Measurements from ENCODE around the gene IQGAP2.

Gene IQGAP2

DNA sequence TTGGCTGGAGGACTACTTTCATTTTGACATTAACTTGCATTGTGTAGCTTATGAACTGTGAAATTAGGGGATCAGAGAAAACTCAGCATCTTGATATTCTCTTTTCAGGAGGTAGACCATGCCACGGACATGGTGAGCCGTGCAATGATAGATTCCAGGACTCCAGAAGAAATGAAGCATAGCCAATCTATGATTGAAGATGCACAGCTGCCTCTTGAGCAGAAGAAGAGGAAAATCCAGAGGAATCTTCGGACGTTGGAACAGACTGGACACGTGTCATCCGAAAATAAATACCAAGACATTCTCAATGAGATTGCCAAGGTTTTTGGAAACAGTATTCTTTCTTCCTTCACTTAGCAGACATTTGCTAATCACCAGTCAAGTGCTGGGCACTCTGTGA, 292.3 kb downstream of the IQGAP2 start:
- no peak for DNase-seq

DNA sequence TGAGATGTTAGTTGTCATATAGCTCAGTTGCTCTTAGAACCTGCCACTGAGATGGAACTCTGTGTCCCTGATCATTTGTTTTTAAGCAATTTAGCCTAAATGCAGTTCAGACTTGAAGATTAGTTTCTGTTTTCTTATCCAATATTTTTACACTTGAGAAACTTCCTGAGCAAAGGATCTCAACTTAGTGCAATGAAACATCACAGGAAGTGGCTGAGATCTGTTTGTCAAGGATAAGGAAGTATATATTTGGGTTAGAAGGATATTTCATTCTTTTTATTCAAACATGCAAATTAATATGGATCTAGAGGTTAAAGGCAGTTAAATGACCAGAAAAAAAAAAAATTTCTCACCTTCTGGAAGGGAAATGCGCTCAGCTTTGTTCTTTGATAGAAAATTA, 293.2 kb downstream of the IQGAP2 start:
- DNase-seq: no peak

DNA sequence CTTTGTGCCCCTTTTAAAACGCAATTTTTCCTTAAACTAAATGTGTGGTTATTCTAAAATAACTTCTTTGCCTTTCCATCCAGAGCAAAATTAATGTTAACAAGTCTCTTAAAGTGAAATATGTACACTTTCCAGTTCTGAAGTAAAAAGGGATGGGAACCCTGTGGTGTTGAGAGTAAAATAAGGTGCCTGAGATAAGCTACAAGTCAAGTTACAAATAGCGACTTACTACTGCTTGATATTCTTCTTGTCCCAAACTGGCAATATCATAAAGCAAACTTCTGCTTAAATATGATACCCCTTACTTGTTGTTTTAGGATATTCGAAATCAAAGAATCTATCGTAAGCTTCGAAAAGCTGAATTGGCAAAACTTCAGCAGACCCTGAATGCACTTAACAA, 294.6 kb downstream of the IQGAP2 start:
- no peak for DNase-seq

DNA sequence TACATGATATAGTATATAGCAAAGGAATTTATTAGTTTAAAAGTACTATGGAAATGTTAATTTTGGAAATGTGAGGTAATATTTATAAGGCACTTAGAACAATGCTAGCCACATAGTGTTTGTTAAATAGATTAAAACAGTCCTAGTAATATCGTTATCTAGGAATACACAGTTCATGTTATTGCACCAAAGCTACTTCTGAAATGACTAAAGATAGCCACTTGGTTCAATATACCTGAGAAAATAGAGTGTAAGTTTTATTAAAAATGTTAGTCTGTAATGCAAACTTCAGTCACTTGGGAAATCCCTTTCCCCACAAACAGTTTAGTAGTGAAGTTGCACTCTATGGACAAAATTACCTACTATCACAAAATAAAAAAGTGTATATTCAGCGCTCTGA, 297.5 kb downstream of the IQGAP2 start:
- peak; percentile 37 for DNase-seq

DNA sequence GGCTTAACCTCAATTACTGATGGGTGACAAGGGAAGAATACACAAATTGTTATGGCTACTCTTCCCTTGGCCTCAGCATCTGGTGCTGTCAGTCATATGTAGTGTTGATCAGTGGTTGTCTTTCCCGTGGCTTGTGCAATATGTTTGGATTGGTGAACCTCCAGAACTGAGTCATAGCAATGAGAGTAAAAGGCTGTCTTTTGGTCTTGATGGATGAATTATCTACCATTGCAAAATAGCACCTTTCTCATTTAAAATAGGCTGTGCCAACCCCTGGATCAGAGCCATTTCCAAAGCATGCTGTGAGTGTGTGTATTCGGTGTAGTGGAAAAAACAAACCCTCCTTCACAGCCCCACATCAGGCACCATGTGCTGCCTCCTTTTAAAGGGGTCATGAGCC, 298.2 kb downstream of the IQGAP2 start:
- DNase-seq: no peak

DNA sequence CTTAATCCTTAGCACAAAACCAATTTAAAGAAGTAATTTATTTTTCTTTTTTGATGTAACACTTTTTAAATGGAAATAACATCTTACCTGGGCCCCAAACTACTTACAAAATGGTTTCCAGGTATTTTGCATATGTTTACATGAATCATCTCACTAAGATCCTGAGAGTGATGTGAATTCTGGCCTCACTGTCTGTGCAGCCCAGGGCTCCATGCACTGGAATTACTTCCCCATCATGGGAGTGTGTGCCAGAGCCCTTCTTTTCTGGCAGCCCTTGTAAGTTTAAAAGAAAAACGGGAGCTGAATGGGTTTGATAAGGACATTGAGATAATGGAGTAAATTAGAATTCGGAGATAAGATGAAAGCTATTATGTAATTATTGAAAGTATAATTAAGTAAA, 300.6 kb downstream of the IQGAP2 start:
- DNase-seq: no peak

DNA sequence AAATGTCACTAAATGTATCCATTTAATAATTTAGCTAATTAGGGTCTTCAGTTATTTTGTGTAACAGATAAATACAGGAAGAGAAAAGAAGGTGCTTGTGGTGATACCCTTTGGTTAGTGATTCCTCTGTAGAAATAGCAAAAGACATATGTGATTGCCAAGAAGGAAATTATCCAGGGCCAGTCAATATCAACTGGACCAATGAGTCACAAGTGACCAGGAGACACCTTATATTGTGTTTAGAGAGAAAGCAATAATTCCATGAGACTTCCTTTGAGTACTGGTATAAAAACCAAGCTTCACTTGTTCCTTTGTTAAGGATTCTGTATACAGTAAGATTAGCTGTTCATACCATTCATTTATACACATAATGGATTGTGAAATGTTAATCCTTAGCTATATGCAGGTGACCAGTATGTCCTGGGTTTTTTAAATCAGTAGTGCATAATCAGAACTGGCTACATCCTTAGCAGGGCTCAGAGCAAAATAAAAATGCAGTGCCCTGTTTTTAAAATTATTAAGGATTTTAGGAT, 301.1 kb downstream of the IQGAP2 start:
- DNase-seq: no peak

DNA sequence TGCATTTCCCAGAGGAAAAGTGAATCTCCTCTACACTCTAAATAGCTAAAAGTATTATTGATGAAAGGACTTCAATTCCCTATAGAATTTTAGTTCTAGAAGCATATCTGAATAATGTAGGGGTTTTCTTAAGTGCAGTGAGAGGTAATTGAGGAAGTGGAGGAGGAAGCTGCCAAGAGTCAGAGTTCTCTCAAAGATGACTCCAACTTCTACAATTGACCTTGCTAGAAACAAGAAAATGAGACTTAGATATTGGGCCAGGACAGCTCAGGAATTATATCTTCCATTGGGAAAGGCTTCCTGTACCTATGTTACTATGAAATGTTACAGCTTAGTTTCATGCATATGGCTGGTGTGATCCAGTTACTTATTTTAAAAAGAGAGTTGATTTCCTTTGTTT, 302.5 kb downstream of the IQGAP2 start:
- no peak for DNase-seq

DNA sequence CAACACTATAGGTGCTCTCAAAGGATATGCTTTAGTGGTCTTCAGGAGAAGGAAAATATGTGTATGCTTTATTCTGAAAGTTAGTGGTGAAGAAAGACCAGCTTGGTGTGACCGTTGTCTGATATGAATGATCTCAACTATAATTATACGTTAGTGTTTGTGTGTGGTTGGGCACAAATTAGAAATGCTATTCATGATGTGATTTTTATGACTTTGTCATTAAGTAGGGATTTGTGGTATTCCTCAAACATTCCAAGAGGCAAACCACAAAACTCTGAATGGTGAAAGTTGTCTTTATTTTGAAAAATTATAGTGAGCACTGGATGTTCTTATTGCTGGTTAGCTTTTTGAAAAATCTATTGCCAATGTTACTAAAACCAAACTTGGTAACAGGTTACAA, 306.7 kb downstream of the IQGAP2 start:
- no peak for DNase-seq

DNA sequence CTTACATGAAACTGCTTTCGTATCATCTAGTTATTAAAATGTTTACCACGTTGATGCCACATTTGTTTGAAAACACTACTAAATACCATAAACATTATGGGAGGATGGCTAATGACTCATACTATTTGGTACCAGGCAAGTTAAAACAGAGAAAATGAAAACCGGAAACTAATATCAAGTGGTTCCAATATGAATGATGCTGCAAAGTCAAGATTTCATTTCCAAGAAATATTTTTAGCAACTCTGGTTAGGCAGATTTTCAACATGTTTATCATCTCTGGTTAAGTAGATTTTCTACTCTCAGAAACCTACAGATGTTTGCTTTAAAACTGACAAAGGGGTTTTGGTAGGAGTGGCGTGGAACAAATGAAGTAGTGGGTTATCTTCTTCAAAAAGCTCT, 307.9 kb downstream of the IQGAP2 start:
- peak; percentile 80 for DNase-seq

DNA sequence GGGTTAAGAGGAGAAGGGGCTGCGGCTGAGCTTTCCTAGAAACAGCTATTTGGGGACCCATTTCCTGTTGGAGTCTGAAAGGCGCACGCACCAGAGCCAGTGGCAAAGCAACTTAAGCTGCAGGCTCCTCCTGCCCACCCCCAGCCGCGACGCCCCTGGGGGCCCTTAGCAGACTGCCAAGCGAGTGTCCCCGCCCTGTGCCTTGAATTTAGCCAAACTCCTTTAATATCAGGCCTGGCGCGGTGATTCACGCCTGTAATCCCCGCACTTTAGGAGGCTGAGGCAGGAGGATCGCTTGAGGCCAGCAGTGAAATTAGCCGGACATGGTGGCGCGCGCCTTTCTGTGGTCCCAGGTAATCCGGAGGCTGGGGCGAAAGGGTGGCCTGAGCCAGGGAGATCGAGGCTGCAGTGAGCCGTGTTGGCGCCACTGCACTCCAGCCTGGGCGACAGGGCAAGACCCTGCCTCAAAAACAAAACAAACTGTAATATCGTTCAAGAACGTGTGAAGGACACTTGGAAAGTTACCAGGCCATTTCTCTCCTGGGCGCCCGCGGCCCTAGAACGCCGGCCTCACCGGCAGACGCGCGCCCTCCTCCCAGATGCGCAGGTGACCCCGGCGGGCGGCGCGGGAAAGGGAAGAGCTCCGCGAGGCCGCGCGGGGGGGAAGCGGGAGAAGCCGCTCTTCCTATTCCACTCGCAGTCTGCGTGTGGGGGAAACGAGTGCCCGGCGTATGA, 311.8 kb downstream of the IQGAP2 start:
- peak; percentile 46 for DNase-seq

DNA sequence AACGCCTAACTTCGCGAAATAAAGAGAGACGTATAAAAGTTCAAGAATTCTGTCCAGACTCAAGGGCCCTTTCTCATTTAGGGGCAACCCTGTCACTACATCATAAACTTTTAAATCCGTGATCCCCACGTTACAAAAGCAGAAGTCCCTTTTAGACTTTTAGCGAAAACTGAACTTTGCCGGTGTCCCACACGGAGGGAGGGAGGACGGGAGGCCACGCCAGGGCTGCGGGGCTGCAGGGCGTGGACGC, 312.3 kb downstream of the IQGAP2 start:
- no peak for DNase-seq

DNA sequence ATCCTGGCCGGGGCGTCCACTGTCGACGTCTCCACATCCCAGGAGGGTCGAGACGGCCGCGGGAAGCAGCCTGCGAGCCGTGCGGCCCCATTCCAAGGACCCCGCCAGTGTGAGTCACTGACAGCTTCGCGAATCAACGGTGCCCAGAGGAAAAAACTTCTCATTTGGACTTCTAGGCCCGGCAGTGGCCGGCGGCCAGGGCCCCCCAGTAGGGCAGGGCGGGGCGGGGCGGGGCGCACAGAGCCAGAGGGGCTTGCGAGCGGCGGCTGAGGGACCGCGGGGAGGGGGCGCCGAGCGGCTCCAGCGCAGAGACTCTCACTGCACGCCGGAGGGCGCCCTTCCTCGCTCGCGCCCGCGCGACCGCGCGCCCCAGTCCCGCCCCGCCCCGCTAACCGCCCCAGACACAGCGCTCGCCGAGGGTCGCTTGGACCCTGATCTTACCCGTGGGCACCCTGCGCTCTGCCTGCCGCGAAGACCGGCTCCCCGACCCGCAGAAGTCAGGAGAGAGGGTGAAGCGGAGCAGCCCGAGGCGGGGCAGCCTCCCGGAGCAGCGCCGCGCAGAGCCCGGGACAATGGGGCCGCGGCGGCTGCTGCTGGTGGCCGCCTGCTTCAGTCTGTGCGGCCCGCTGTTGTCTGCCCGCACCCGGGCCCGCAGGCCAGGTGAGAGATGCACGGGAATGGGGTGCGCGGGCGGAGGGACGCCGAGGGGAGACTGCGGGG, 312.8 kb downstream of the IQGAP2 start, which contains the start of gene F2R:
Gene F2R, plus strand, starts transcription at position 391 of the 720 bp plus-strand sequence. Its CDS starts 182 bp downstream, at position 573.
- DNase-seq: peak; percentile 71

DNA sequence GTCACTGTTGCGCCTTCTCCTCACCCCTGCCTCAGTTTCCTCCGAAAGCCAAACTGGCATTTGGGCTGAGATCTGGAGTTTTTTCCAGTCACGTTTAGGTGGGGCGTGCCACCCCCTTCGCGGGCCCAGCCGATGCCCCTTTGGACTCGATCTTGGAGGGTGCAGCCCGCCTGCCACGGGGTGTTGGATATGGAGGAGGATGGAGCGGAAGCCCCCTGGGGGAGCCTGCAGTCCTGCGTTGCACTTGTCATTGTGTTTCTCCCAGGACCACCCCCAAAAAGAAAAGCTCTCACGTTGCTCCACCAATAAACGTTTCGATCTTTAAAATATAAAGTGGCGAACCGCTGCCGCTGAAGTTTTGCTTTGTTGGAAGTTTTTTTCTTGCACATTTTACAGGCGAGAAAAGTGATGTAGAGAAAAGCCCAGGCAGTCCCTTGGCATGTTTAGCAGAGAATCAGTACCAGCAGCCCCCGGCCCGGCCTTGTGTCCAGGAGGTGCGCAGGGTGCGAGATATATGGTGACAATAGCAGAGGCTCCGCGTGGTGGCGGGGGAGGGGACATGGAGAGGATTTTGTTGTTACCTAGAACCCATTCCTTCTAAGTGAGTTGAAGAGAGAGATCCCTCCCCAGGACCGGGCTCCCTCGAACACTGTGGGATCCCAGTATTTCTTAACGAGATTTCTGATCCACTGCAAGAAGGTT, 313.5 kb downstream of the IQGAP2 start:
- DNase-seq: peak; percentile 41

DNA sequence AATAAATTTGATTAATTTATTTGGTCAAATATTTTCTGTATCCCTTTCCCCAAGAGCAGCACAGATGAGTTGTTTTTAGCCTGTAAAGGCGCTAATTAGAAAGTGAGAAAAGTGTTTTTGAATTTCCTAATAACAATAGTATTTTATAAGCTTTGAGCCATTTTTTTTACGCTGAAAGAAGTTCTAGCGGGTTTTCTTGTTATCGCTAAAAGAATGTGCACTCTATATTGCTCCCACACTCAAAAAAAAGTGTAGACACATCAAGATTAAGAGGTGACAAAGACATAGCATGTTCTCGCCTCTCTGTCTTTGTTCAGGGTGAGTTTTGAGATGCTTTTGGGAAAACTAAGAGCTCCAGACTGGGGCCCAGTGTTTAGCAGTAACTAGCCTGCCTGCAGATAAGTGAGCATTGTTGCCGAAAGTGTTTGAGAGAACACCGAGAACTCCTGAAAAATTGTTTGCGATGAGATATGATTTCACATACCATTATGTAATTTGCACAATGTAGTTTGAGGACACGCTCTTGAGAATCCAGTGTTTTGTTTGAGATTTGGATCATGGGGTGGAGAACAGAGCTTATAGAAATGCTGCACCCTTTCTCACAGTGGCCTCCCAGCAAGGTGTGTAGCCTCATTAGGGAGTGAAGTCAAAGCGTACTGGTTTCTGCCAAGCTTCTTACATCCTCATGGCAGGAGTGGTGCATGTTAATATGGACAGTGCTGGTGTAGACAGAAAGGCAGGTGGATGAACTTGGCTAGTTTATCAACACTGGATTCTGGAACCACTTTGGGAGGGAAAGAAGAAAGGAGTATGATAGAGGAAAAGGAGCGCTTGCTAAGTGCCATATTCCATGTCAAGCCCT, 314.4 kb downstream of the IQGAP2 start:
- no peak for DNase-seq

DNA sequence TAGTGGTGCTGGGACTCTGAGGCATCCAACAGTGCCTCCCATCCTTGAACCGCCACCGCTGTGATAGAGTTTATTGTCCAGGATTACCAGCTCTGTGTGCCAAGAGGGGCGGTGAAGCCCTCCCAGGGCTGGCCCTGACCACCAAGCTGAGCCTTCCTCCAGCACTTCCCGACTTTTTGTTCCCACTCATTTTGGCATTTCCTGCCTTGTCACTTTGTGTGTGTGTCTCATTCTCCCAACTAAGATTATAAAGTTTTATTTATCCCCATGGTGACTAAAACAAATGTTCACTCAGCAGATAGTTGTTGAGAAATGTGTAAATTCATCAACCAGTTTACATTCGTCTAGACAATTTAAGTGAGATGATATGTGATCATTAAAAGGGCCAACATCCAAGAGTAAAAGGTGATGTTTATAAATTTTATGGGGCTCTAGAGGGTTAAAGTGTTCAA, 315.3 kb downstream of the IQGAP2 start:
- DNase-seq: no peak

DNA sequence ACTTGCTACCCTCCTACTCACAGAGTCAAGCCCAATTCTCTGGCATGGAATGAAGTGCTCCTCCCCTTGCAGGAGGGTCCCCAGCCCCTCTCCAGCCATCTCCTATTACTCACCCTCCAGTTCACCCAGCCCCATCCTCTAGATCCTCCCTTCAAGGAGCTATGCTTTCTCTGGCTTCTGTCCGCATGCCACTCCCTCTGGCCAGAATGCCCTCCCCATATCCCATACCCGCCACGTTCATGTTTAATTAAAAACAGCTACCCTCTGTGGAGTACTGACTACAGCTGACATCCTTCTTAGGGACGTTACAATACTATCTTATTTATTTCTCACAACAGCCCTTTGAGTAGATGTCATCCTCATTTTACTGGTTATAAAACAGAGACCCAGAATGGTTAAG, 315.8 kb downstream of the IQGAP2 start:
- no peak for DNase-seq

DNA sequence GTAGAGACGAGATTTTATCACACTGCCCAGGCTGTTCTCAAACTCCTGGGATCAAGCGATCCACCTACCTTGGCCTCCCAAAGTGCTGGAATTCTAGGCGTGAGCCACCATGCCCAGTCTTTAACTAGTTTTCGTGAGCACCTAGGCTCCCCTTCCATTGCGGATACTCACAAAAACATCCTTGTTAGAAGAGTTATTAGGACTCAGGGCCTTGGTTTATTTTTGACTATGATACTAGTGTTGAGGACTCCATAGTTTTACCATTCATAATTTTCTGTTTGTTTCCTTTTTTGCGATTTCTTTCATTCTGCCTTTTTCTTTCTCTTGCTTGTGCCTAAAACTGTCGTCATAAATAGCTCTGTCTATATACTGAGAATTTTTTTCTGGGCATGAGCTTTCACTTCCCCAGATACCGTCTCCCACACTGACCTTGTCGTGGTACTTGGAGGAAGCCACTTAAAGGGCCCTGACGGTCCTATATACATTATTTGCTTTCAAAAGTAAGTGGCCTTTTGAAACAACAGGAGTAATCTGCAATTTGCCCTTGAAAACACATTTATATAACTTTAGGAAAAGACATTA, 318.0 kb downstream of the IQGAP2 start:
- no peak for DNase-seq

DNA sequence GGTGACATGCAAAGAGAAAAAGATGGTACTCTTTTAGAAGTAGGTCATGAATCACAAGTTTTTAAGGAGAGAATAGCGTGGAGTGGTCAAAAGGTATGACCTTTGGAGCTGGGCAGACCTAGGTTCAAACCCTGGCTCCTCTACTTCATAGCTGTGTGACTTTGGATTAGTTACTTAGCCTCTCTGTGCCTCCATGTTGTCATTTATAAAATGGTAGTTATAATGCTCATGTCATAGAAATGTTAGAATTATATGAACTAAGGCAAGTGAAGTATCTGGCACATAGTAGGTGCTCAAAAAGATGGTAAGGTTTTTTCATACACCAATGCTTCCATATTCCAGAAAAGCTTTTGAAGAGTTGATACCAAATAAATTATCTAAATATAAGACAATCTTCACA, 320.2 kb downstream of the IQGAP2 start:
- no peak for DNase-seq

DNA sequence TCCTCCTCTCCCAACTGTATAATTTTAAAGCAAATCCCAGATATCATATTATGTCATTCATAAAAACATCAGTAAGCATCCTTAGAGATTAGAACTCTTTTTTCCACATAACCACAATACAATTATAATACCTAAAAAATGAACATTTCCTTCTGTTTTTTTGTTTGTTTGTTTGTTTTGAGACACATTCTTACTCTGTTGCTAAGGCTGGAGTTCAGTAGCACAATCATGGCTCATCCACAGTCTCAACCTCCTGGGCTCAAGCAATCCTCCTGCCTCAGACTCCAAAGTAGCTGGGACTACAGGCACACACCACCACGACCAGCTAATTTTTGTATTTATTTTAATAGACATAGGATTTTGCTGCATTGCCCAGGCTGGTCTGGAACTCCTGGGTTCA, 320.8 kb downstream of the IQGAP2 start:
- DNase-seq: no peak

DNA sequence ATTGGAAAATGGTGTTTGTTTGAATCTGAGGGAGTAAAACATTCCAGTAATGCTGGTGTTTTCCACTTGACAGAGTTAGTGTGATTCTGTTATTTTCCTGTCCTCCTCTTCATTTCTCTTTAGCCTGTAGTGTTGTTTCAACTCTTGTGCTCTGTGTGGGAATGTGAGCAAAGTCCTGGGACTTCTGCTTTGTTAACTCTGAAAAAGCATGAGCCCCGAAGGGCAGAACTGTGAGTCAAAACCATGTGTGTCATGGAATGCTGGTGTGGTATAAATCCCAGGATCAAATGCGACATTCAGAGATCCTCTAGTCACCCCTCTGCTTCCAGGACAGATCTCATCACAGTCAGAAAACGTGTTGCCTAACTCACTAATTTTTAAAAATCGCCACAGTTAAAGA, 321.8 kb downstream of the IQGAP2 start:
- DNase-seq: no peak

DNA sequence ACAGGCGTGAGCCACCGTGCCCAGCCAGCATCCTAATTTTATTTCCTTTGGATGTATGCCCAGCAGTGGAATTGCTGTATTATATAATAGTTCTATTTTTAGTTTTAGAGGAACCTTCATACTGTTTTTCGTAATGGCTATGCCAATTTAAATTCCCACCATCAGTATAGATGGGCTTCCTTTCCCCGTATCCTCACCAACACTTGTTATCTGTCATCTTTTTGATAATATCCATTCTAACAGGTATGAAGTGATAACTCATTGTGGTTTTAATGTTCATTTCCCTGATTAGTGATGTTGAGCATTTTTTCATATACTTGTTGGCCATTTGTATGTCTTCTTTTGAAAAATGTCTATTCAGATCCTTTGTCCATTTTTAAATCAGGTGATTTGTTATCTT, 325.9 kb downstream of the IQGAP2 start:
- DNase-seq: no peak

All from activated CD4-positive, alpha-beta T cell treated with anti-CD3 and anti-CD28 coated beads, Interleukin-10, Interleukin-2, amounts not matched to agents 100 ng/mL and 50 ng/mL, durations not matched to agents 16 hours and 8 hours (primary cell).